Measurements from ENCODE around the gene TBL2.
"Not testable (repeated sequence)": the region's sequence is repeated elsewhere in the genome, so short reads cannot be mapped to it uniquely, and the experiment has no call there.

Gene TBL2

GRCh38 chr7:73569042-73569608 lies 9.3 kb downstream of the TBL2 start:
- 88% methylated on average over 4 of the region's 5 CpGs for WGBS (ENCODE audit: insufficient coverage)
- Histone ChIP-seq H3K27me3 (replicated peaks in 2 of 5; ENCODE audit: control insufficient read depth in 4 of 5, insufficient read depth in 5 of 5, low read length in 4 of 5) (no peaks in the 10 kb centered on the region), H3K27ac (ENCODE audit: insufficient read depth in 1 of 2, low read depth in 1 of 2, low read length in 2 of 2, poor library complexity in 1 of 2, severe bottlenecking in 2 of 2) (no peak overlapping the region), H3K9me3 (ENCODE audit: control extremely low read depth in 1 of 5, control insufficient read depth in 4 of 5, insufficient read depth in 2 of 5, low read depth in 1 of 5, low read length in 4 of 5) (no peaks in the 10 kb centered on the region), H3K4me1 (ENCODE audit: control extremely low read depth in 1 of 4, control insufficient read depth in 4 of 4, insufficient read depth in 4 of 4, low read length in 3 of 4) (peaks cover 0 to 12% (median 0%) of the 10 kb centered on the region in 4 experiments), H3K36me3 (ENCODE audit: control insufficient read depth in 4 of 4, insufficient read depth in 4 of 4, low read length in 3 of 4) (peaks cover 13 to 54% (median 41%) of the 10 kb centered on the region in 4 experiments), H3K4me3 (ENCODE audit: control insufficient read depth in 1 of 7, extremely low read depth in 1 of 7, insufficient read depth in 4 of 7, low read depth in 2 of 7, low read length in 6 of 7) (no peak overlapping the region)
- ChIA-PET CTCF (interaction anchor here (1.0 kb wide), 1 partner anchor 43 kb away, joined by 3 read pairs; no protein-coding TSS in a partner anchor), POLR2A (no interaction called here)
- no peak for DNase-seq

- H3K4me1 ChIP-seq (ENCODE audit: control extremely low read depth in 1 of 4, control insufficient read depth in 4 of 4, insufficient read depth in 4 of 4, low read length in 3 of 4), result peaks cover 0 to 12% (median 0%) of the 10 kb centered on the region in 4 experiments
- H3K27ac ChIP-seq (ENCODE audit: insufficient read depth in 1 of 2, low read depth in 1 of 2, low read length in 2 of 2, poor library complexity in 1 of 2, severe bottlenecking in 2 of 2), result no peak overlapping the region
- POLR2A ChIA-PET, result no interaction called here
- CTCF ChIA-PET, result interaction anchor here (0.5 to 2.1 kb wide), 3 partner anchors 9 to 90 kb away, joined by 4 read pairs; partner anchors contain the start of gene TBL2
- H3K9me3 ChIP-seq (ENCODE audit: control extremely low read depth in 1 of 5, control insufficient read depth in 4 of 5, insufficient read depth in 2 of 5, low read depth in 1 of 5, low read length in 4 of 5), result no peaks in the 10 kb centered on the region
- no peak for DNase-seq
- H3K36me3 ChIP-seq (ENCODE audit: control insufficient read depth in 4 of 4, insufficient read depth in 4 of 4, low read length in 3 of 4), result peaks cover 9 to 44% (median 31%) of the 10 kb centered on the region in 4 experiments
- H3K27me3 ChIP-seq (replicated peaks in 2 of 5; ENCODE audit: control insufficient read depth in 4 of 5, insufficient read depth in 5 of 5, low read length in 4 of 5), result no peaks in the 10 kb centered on the region
- WGBS (ENCODE audit: insufficient coverage), result 76% methylated on average over 11 of the region's 12 CpGs
- no peak overlapping the region for H3K4me3 ChIP-seq (ENCODE audit: control insufficient read depth in 1 of 7, extremely low read depth in 1 of 7, insufficient read depth in 4 of 7, low read depth in 2 of 7, low read length in 6 of 7)
Observed at GRCh38 chr7:73567846-73568685, 10.3 kb downstream of the TBL2 start.

- ChIA-PET POLR2A (no interaction called here), CTCF (interaction anchor here (0.9 to 2.1 kb wide), 5 partner anchors 8 to 46 kb away, joined by 3 to 8 read pairs (median 4); partner anchors contain the start of gene TBL2)
- DNase-seq, result no peak
- Histone ChIP-seq H3K4me1 (ENCODE audit: control extremely low read depth in 1 of 4, control insufficient read depth in 4 of 4, insufficient read depth in 4 of 4, low read length in 3 of 4) (peaks cover 0 to 12% (median 0%) of the 10 kb centered on the region in 4 experiments), H3K36me3 (ENCODE audit: control insufficient read depth in 4 of 4, insufficient read depth in 4 of 4, low read length in 3 of 4) (peaks cover 5 to 35% (median 21%) of the 10 kb centered on the region in 4 experiments), H3K9me3 (ENCODE audit: control extremely low read depth in 1 of 5, control insufficient read depth in 4 of 5, insufficient read depth in 2 of 5, low read depth in 1 of 5, low read length in 4 of 5) (no peaks in the 10 kb centered on the region), H3K4me3 (ENCODE audit: control insufficient read depth in 1 of 7, extremely low read depth in 1 of 7, insufficient read depth in 4 of 7, low read depth in 2 of 7, low read length in 6 of 7) (no peak overlapping the region), H3K27ac (ENCODE audit: insufficient read depth in 1 of 2, low read depth in 1 of 2, low read length in 2 of 2, poor library complexity in 1 of 2, severe bottlenecking in 2 of 2) (no peak overlapping the region), H3K27me3 (replicated peaks in 2 of 5; ENCODE audit: control insufficient read depth in 4 of 5, insufficient read depth in 5 of 5, low read length in 4 of 5) (no peaks in the 10 kb centered on the region)
- 100% methylated on average over 1 of the region's 4 CpGs for WGBS (ENCODE audit: insufficient coverage)
Observed at GRCh38 chr7:73567140-73567539, 11.2 kb downstream of the TBL2 start.

- Histone ChIP-seq H3K36me3 (ENCODE audit: control insufficient read depth in 4 of 4, insufficient read depth in 4 of 4, low read length in 3 of 4) (peaks cover 5 to 31% (median 18%) of the 10 kb centered on the region in 4 experiments), H3K4me3 (ENCODE audit: control insufficient read depth in 1 of 7, extremely low read depth in 1 of 7, insufficient read depth in 4 of 7, low read depth in 2 of 7, low read length in 6 of 7) (peak overlapping the region in 5 of 7 experiments; percentile 42 to 88 (median 72)), H3K4me1 (ENCODE audit: control extremely low read depth in 1 of 4, control insufficient read depth in 4 of 4, insufficient read depth in 4 of 4, low read length in 3 of 4) (peaks cover 0 to 12% (median 0%) of the 10 kb centered on the region in 4 experiments)
- H3K27ac ChIP-seq (ENCODE audit: insufficient read depth in 1 of 2, low read depth in 1 of 2, low read length in 2 of 2, poor library complexity in 1 of 2, severe bottlenecking in 2 of 2); H3K27me3 ChIP-seq (replicated peaks in 2 of 5; ENCODE audit: control insufficient read depth in 4 of 5, insufficient read depth in 5 of 5, low read length in 4 of 5); H3K9me3 ChIP-seq (ENCODE audit: control extremely low read depth in 1 of 5, control insufficient read depth in 4 of 5, insufficient read depth in 2 of 5, low read depth in 1 of 5, low read length in 4 of 5); DNase-seq: not testable (repeated sequence)
- ChIA-PET POLR2A (interaction anchor here (1.1 kb wide), 1 partner anchor 7 kb away, joined by 3 read pairs; no protein-coding TSS in a partner anchor), CTCF (interaction anchor here (1.1 to 2.0 kb wide), 6 partner anchors 11 to 46 kb away, joined by 3 to 8 read pairs (median 4); partner anchors contain the start of gene TBL2)
Observed at GRCh38 chr7:73566431-73566830, 11.9 kb downstream of the TBL2 start.

GRCh38 chr7:73565675-73566340 lies 12.6 kb downstream of the TBL2 start:
- no peaks in the 10 kb centered on the region for H3K9me3 ChIP-seq (ENCODE audit: control extremely low read depth in 1 of 5, control insufficient read depth in 4 of 5, insufficient read depth in 2 of 5, low read depth in 1 of 5, low read length in 4 of 5)
- H3K36me3 ChIP-seq (ENCODE audit: control insufficient read depth in 4 of 4, insufficient read depth in 4 of 4, low read length in 3 of 4), result peaks cover 5 to 26% (median 14%) of the 10 kb centered on the region in 4 experiments
- H3K4me1 ChIP-seq (ENCODE audit: control extremely low read depth in 1 of 4, control insufficient read depth in 4 of 4, insufficient read depth in 4 of 4, low read length in 3 of 4), result peaks cover 0 to 12% (median 0%) of the 10 kb centered on the region in 4 experiments
- H3K4me3 ChIP-seq (ENCODE audit: control insufficient read depth in 1 of 7, extremely low read depth in 1 of 7, insufficient read depth in 4 of 7, low read depth in 2 of 7, low read length in 6 of 7), result peak overlapping the region in 5 of 7 experiments; percentile 42 to 88 (median 72)
- 15% methylated on average over 4 of the region's 7 CpGs for WGBS (ENCODE audit: insufficient coverage)
- CTCF ChIA-PET, result interaction anchor here (1.0 to 2.0 kb wide), 7 partner anchors 12 to 47 kb away, joined by 3 to 8 read pairs (median 3); partner anchors contain the start of gene TBL2
- H3K27ac ChIP-seq (ENCODE audit: insufficient read depth in 1 of 2, low read depth in 1 of 2, low read length in 2 of 2, poor library complexity in 1 of 2, severe bottlenecking in 2 of 2), result no peak overlapping the region
- POLR2A ChIA-PET, result interaction anchor here (1.1 kb wide), 1 partner anchor 8 kb away, joined by 3 read pairs; no protein-coding TSS in a partner anchor
- DNase-seq, result peak in 2 of 3 donors; percentile 47 to 55
- H3K27me3 ChIP-seq (replicated peaks in 2 of 5; ENCODE audit: control insufficient read depth in 4 of 5, insufficient read depth in 5 of 5, low read length in 4 of 5), result no peaks in the 10 kb centered on the region

GRCh38 chr7:73560109-73560835 lies 18.1 kb downstream of the TBL2 start:
- ChIA-PET CTCF (interaction anchor here (1.0 kb wide), 1 partner anchor 10 kb away, joined by 3 read pairs; no protein-coding TSS in a partner anchor), POLR2A (interaction anchor here (0.7 kb wide), 1 partner anchor 16 kb away, joined by 4 read pairs; no protein-coding TSS in a partner anchor)
- Histone ChIP-seq H3K9me3 (ENCODE audit: control extremely low read depth in 1 of 5, control insufficient read depth in 4 of 5, insufficient read depth in 2 of 5, low read depth in 1 of 5, low read length in 4 of 5) (no peaks in the 10 kb centered on the region), H3K27ac (ENCODE audit: insufficient read depth in 1 of 2, low read depth in 1 of 2, low read length in 2 of 2, poor library complexity in 1 of 2, severe bottlenecking in 2 of 2) (no peak overlapping the region), H3K4me3 (ENCODE audit: control insufficient read depth in 1 of 7, extremely low read depth in 1 of 7, insufficient read depth in 4 of 7, low read depth in 2 of 7, low read length in 6 of 7) (no peak overlapping the region), H3K27me3 (replicated peaks in 2 of 5; ENCODE audit: control insufficient read depth in 4 of 5, insufficient read depth in 5 of 5, low read length in 4 of 5) (no peaks in the 10 kb centered on the region), H3K4me1 (ENCODE audit: control extremely low read depth in 1 of 4, control insufficient read depth in 4 of 4, insufficient read depth in 4 of 4, low read length in 3 of 4) (peaks cover 4 to 33% (median 20%) of the 10 kb centered on the region in 4 experiments), H3K36me3 (ENCODE audit: control insufficient read depth in 4 of 4, insufficient read depth in 4 of 4, low read length in 3 of 4) (peaks cover 0 to 2% (median 0%) of the 10 kb centered on the region in 4 experiments)
- DNase-seq, result peak in 2 of 3 donors; percentile 52 to 56
- WGBS (ENCODE audit: insufficient coverage), result 79% methylated on average over 9 of the region's 11 CpGs
